ENCODE results near the gene XPNPEP2.

GRCh38 chrX:129749069-129749468 is 10.3 kb downstream of the XPNPEP2 start:
- TF ChIP-seq POLR2A (IDR thresholded peaks at IDR 0.05; ENCODE audit: low read depth, low read length) (no peak), TAF1 (IDR thresholded peaks at IDR 0.05; ENCODE audit: low read depth, low read length) (no peak), POLR2AphosphoS5 (IDR thresholded peaks at IDR 0.05; ENCODE audit: low read depth, low read length) (no peak), PAX5 (IDR thresholded peaks at IDR 0.05; ENCODE audit: insufficient read depth, low read length, severe bottlenecking) (no peak), SPI1 (IDR thresholded peaks at IDR 0.05; ENCODE audit: low read depth, low read length) (no peak)
